Upper lobe of left lung (tissue), 4 donors: ENCODE results near the gene SEPTIN7.

Experiments used
- CTCF ChIP-seq, 6 experiments: fragments of 450-650 bp in 4 of 6; fragments of 200-600 bp in 2 of 6; sonication (generic) in 2 of 6; IDR thresholded peaks; one replicate each; pipeline ENCODE4 v1.5.1; 2016 to 2019; ENCODE audit warnings: antibody characterized with exemption in 6 of 6
- POLR2A ChIP-seq, 4 donors: fragments of 450-650 bp; IDR thresholded peaks; one replicate each; pipeline ENCODE4 v1.5.1; 2016 to 2017; ENCODE audit warnings: antibody characterized with exemption in 4 of 4, mild to moderate bottlenecking in 2 of 4
- POLR2AphosphoS5 ChIP-seq, 2 donors: sonication (generic); formaldehyde crosslinking; IDR thresholded peaks; one replicate each; pipeline ENCODE4 v1.5.1; 2017; ENCODE audit warnings: antibody characterized with exemption in 2 of 2

GRCh38 chr7:35757574-35757973 lies 43.3 kb upstream of the SEPTIN7 start:
- TF ChIP-seq CTCF (IDR thresholded peaks at IDR 0.05), result no peak
- no peak for TF ChIP-seq POLR2A (IDR thresholded peaks at IDR 0.05)
- TF ChIP-seq POLR2AphosphoS5 (IDR thresholded peaks at IDR 0.05), result no peak
